Suprapubic skin (tissue), 4 donors: ENCODE results near the gene PAQR7.

Experiments used
- CTCF ChIP-seq, 2 donors: fragments of 200-600 bp in 1 of 2; fragments of 450-650 bp in 1 of 2; sonication (generic) in 1 of 2; IDR thresholded peaks; one replicate each; pipeline ENCODE4 v1.5.1; 2016 to 2019; ENCODE audit warnings: antibody characterized with exemption in 2 of 2, mild to moderate bottlenecking in 1 of 2, moderate library complexity in 1 of 2
- EP300 ChIP-seq: sonication (generic); formaldehyde crosslinking; IDR thresholded peaks from one replicate; pipeline ENCODE4 v1.6.1; 2017; ENCODE audit warnings: antibody characterized with exemption
- POLR2A ChIP-seq, 2 donors: fragments of 450-650 bp; IDR thresholded peaks; one replicate each; pipeline ENCODE4 v1.6.1; 2017; ENCODE audit warnings: antibody characterized with exemption in 2 of 2, mild to moderate bottlenecking in 2 of 2, moderate library complexity in 2 of 2
- POLR2AphosphoS5 ChIP-seq, 3 donors: sonication (generic); formaldehyde crosslinking; IDR thresholded peaks; one replicate each; pipeline ENCODE4 v1.6.1; 2017; ENCODE audit warnings: antibody characterized with exemption in 3 of 3

GRCh38 chr1:25833158-25833557 is 42.4 kb downstream of the PAQR7 start:
- TF ChIP-seq POLR2A (IDR thresholded peaks at IDR 0.05) (no peak), CTCF (IDR thresholded peaks at IDR 0.05) (no peak), EP300 (no peak), POLR2AphosphoS5 (IDR thresholded peaks at IDR 0.05) (no peak)
